LoVo (cell line): ENCODE data around the gene RER1.

Experiments used
- DNase-seq: peaks from one replicate; pipeline ENCODE4 v3.0.0-alpha.2; 2016; ENCODE audit warnings: low spot score

RER1 gene

GRCh38 chr1:2376261-2376741, 15.3 kb upstream of the RER1 start:
- no peak for DNase-seq

- no peak for DNase-seq
Measured at GRCh38 chr1:2376931-2377672, 14.5 kb upstream of the RER1 start.

- DNase-seq: no peak
Measured at GRCh38 chr1:2377751-2378440, 13.7 kb upstream of the RER1 start.

- DNase-seq: no peak
Measured at GRCh38 chr1:2378441-2378851, 13.2 kb upstream of the RER1 start.

- DNase-seq: no peak
Measured at GRCh38 chr1:2378956-2379732, 12.5 kb upstream of the RER1 start.

GRCh38 chr1:2379733-2380404, 11.8 kb upstream of the RER1 start:
- DNase-seq: no peak

- no peak for DNase-seq
Measured at GRCh38 chr1:2380816-2381591, 10.6 kb upstream of the RER1 start.

GRCh38 chr1:2381741-2382620, 9.7 kb upstream of the RER1 start:
- peak; percentile 20 for DNase-seq

GRCh38 chr1:2382621-2383361, 8.8 kb upstream of the RER1 start:
- peak; percentile 15 for DNase-seq

GRCh38 chr1:2383576-2383975, 8.1 kb upstream of the RER1 start:
- no peak for DNase-seq

GRCh38 chr1:2384130-2384860, 7.3 kb upstream of the RER1 start:
- DNase-seq: no peak

GRCh38 chr1:2384941-2385481, 6.6 kb upstream of the RER1 start:
- no peak for DNase-seq

- no peak for DNase-seq
Measured at GRCh38 chr1:2385606-2386280, 5.9 kb upstream of the RER1 start.

GRCh38 chr1:2386636-2387611, 4.7 kb upstream of the RER1 start:
- no peak for DNase-seq

- no peak for DNase-seq
Measured at GRCh38 chr1:2388004-2388913, 3.4 kb upstream of the RER1 start.

- DNase-seq: no peak
Measured at GRCh38 chr1:2389644-2390043, 2.0 kb upstream of the RER1 start.
